HepG2 (cell line): Measurements from ENCODE around the gene SH3PXD2A. TPM values are rescaled to one million over a fixed set of nuclear protein-coding genes. Genes with fewer than 3 reads are reported as not detected.
A peak's percentile ranks its signal among the peaks of the same experiment; 100 is the strongest.

Experiments used
- AHDC1 ChIP-seq: sonication (generic); formaldehyde crosslinking; IDR thresholded peaks from 2 replicates; pipeline ENCODE4 v1.5.1; 2020; ENCODE audit warnings: mild to moderate bottlenecking, missing genetic modification reagents, borderline replicate concordance
- ATF4 ChIP-seq, 2 experiments: fragments of 450-650 bp in 1 of 2; sonication (generic) in 1 of 2; formaldehyde crosslinking; IDR thresholded peaks; 2 replicates each; pipeline versions ENCODE4 v1.5.0 to v1.8.0; 2020 to 2022; ENCODE audit warnings: mild to moderate bottlenecking in 1 of 2, missing genetic modification reagents in 1 of 2
- CHD4 ChIP-seq: fragments of 200-600 bp; sonication (generic); IDR thresholded peaks from 2 replicates; pipeline ENCODE4 v1.7.0; 2017; ENCODE audit warnings: mild to moderate bottlenecking, low read length, borderline replicate concordance
- CREB1 ChIP-seq, 2 experiments: fragments of 450-650 bp in 1 of 2; IDR thresholded peaks; 2 replicates each; pipeline ENCODE4 v1.6.1; 2016 to 2017; ENCODE audit warnings: control low read depth in 1 of 2, mild to moderate bottlenecking in 1 of 2, missing compliant biosample characterization in 1 of 2, missing genetic modification characterization in 1 of 2
- CREBL2 ChIP-seq: sonication (generic); formaldehyde crosslinking; IDR thresholded peaks from 2 replicates; pipeline ENCODE4 v1.8.1; 2023; ENCODE audit warnings: missing genetic modification reagents, mild to moderate bottlenecking, borderline replicate concordance
- GRHL1 ChIP-seq: sonication (generic); formaldehyde crosslinking; conservative IDR thresholded peaks from 2 replicates; pipeline ENCODE4 v1.8.0; 2022; ENCODE audit warnings: missing genetic modification reagents
- HDAC6 ChIP-seq: fragments of 200-600 bp; sonication (generic); IDR thresholded peaks from 2 replicates; pipeline ENCODE4 v1.7.0; 2017; ENCODE audit warnings: mild to moderate bottlenecking, antibody characterized with exemption, low read length, low read depth
- KLF15 ChIP-seq: sonication (generic); formaldehyde crosslinking; IDR thresholded peaks from 2 replicates; pipeline ENCODE4 v1.8.1; 2023; ENCODE audit warnings: borderline replicate concordance, mild to moderate bottlenecking, inconsistent platforms, missing genetic modification reagents, mixed read lengths
- MBNL3 ChIP-seq: fragments of 250-450 bp; sonication (Bioruptor Pico); conservative IDR thresholded peaks from 2 replicates; pipeline ENCODE4 v1.8.0; 2022; ENCODE audit warnings: mild to moderate bottlenecking, inconsistent platforms
- NR2F6 ChIP-seq, 2 experiments: IDR thresholded peaks; 2 replicates each; pipeline ENCODE4 v1.6.1; 2016; ENCODE audit warnings: antibody characterized with exemption in 1 of 2, mild to moderate bottlenecking in 1 of 2
- TBX2 ChIP-seq: sonication (generic); formaldehyde crosslinking; IDR thresholded peaks from 2 replicates; pipeline ENCODE4 v1.5.0; 2020; ENCODE audit warnings: missing genetic modification reagents, mild to moderate bottlenecking, borderline replicate concordance
- ZFP1 ChIP-seq: IDR thresholded peaks from 2 replicates; pipeline ENCODE4 v1.6.1; 2016
- ZNF597 ChIP-seq: sonication (generic); formaldehyde crosslinking; IDR thresholded peaks from 2 replicates; pipeline ENCODE4 v1.5.0; 2020; ENCODE audit warnings: missing genetic modification reagents
- ZNF615 ChIP-seq: sonication (generic); formaldehyde crosslinking; IDR thresholded peaks from 2 replicates; pipeline ENCODE4 v1.5.0; 2020; ENCODE audit warnings: mild to moderate bottlenecking, missing genetic modification reagents, borderline replicate concordance
- polyA plus RNA-seq, 8 experiments: library from polyadenylated mRNA; depleted of rRNA in 3 of 8; stranded (reverse) in 7 of 8; unstranded in 1 of 8; fragments of >200 nt; fragmentation: Illumina TruSeq in 4 of 8; extraction: Trizol in 4 of 8; gene quantifications; 2 replicates each; pipeline versions ENCODE4 v1.2.1 to v1.2.3, GENCODE V29; 2011 to 2016; ENCODE audit warnings: low read depth in 4 of 8, missing spikeins in 1 of 8, mixed read lengths in 1 of 8; ENCODE audit not compliant: insufficient read depth in 1 of 8
- total RNA-seq, 5 experiments: library from RNA; depleted of rRNA; stranded (reverse); fragments of >200 nt; fragmentation: Illumina TruSeq; extraction: Trizol; gene quantifications; 2 replicates each; pipeline ENCODE4 v1.2.3, GENCODE V29; 2016; ENCODE audit warnings: low read depth in 1 of 5

SH3PXD2A gene
- total and polyA plus RNA-seq, 2 of the 13 experiments (the other 11 are each of a cell fraction or from before 2014, with no cell fraction given) = 11.1 to 11.3 TPM

GRCh38 chr10:103781329-103782061 lies 73.9 kb downstream of the SH3PXD2A start (continued):
- TF ChIP-seq TBX2 = no peak
- peak; percentile 40; the same call in 1 of the 2 replicates for TF ChIP-seq NR2F6 (IDR thresholded peaks at IDR 0.05)
- TF ChIP-seq NR2F6 (CRISPR knock-in tag; IDR thresholded peaks at IDR 0.05) = peak; percentile 26; the same call in 1 of the 2 replicates
- TF ChIP-seq GRHL1 (CRISPR knock-in tag) = no peak
- no peak for TF ChIP-seq MBNL3 (CRISPR knock-in tag)
- TF ChIP-seq HDAC6 = no peak
- TF ChIP-seq ATF4 (CRISPR knock-in tag; IDR thresholded peaks at IDR 0.05) = 0 out of 4 replicates have a peak, but pooled peaks of 1 of the 2 experiments have one; percentile 22
- no peak for TF ChIP-seq CHD4
- TF ChIP-seq CREB1 (IDR thresholded peaks at IDR 0.05) = no peak
- TF ChIP-seq CREB1 (CRISPR knock-in tag; IDR thresholded peaks at IDR 0.05) = no peak
- TF ChIP-seq AHDC1 = no peak
- no peak for TF ChIP-seq KLF15 (CRISPR knock-in tag)
- no peak for TF ChIP-seq ZFP1
- no peak for TF ChIP-seq ZNF615 (CRISPR knock-in tag)
- TF ChIP-seq ZNF597 = no peak
- no peak for TF ChIP-seq CREBL2 (CRISPR knock-in tag)
